ENCODE results near the gene ZNF460. TPM values are rescaled to one million over a fixed set of nuclear protein-coding genes. Genes with fewer than 3 reads are reported as not detected.

Gene ZNF460
- total and polyA plus RNA-seq, 2 of the 4 experiments (the other 2 are of a cell fraction) = 3.6 to 55.2 TPM

DNA sequence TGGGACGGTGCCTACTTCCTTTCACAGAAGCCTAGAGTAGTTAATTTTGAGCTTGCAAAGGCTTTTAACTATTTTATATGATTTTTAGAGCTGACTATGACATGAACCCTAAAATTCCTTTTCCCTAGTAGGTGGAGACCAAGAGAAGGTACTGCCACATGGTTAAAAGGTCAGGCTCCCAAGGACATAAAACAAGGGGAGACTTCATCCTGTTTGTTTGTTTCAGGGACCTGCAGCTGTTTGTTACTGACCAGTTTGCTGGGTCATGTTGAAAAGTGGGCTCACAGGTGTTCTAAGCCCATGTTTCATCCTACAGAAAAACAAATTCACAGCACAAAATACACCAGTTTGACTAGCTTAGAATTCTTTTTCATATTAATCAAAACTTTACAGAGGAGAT is 3.9 kb upstream of the ZNF460 start:
- Histone ChIP-seq H3K4me1 (ENCODE audit: control insufficient read depth, insufficient read depth, low read length) (no peaks in the 10 kb centered on the region; the same call in 1 of the 2 replicates), H2AK9ac (replicated peaks; ENCODE audit: low read depth, low read length, poor library complexity) (no peak overlapping the region), H2BK15ac (ENCODE audit: low read depth, low read length) (no peak overlapping the region), H4K91ac (ENCODE audit: insufficient read depth, low read depth, low read length) (no peak overlapping the region), H3K4ac (ENCODE audit: low read depth, low read length) (no peak overlapping the region), H3K9me1 (ENCODE audit: insufficient read depth, low read length) (no peaks in the 10 kb centered on the region), H2BK5ac (ENCODE audit: low read depth, low read length, poor library complexity, severe bottlenecking) (no peak overlapping the region), H3K14ac (replicated peaks; ENCODE audit: low read depth, low read length) (no peak overlapping the region), H4K8ac (ENCODE audit: low read depth in 2 of 2, low read length in 2 of 2) (no peak overlapping the region), H3K27me3 (ENCODE audit: control insufficient read depth, insufficient read depth, low read length) (no peaks in the 10 kb centered on the region), H3K9me3 (ENCODE audit: control insufficient read depth, insufficient read depth, low read length) (no peaks in the 10 kb centered on the region), H2BK20ac (ENCODE audit: low read depth, low read length) (no peak overlapping the region), H3K9ac (ENCODE audit: low read depth, low read length) (no peak overlapping the region), H3K18ac (ENCODE audit: low read depth, low read length) (no peak overlapping the region), H2BK120ac (ENCODE audit: low read depth, low read length) (no peak overlapping the region), H3K56ac (ENCODE audit: extremely low read depth, insufficient read depth, low read length) (no peak overlapping the region), H2AK5ac (ENCODE audit: low read depth, low read length) (no peak overlapping the region), H4K5ac (ENCODE audit: low read depth, low read length) (no peak overlapping the region), H3K4me3 (ENCODE audit: insufficient read depth, low read depth, low read length) (no peak overlapping the region), H4K20me1 (ENCODE audit: insufficient read depth, low read length) (peaks cover 5% of the 10 kb centered on the region; the same call in 1 of the 2 replicates), H3K23ac (ENCODE audit: low read depth, low read length) (no peak overlapping the region), H3K36me3 (ENCODE audit: control insufficient read depth, insufficient read depth, low read length) (no peaks in the 10 kb centered on the region; the same call in 1 of the 2 replicates), H3K27ac (ENCODE audit: insufficient read depth, low read length) (no peak overlapping the region), H3K4me2 (ENCODE audit: low read depth, low read length) (no peak overlapping the region), H3K79me1 (ENCODE audit: low read depth in 1 of 2, low read length in 2 of 2) (peaks cover 0 to 19% of the 10 kb centered on the region in 2 experiments; a peak in 2 of 4 replicates), H2AFZ (replicated peaks; ENCODE audit: low read length, poor library complexity) (no peak overlapping the region)
- dilution Hi-C loops (cut with HindIII; ENCODE audit: low sequenced_read_pairs, unreplicated experiment) = no loop called here
- no peak for ATAC-seq (ENCODE audit: low read depth)
- ChIA-PET POLR2A (ENCODE audit: unreplicated experiment) (no interaction called here), CTCF (interaction anchor here (0.6 kb wide), 1 partner anchor 51 kb away, joined by 3 read pairs; no protein-coding TSS in a partner anchor)
- in situ Hi-C loops (cut with MboI; ENCODE audit: low sequenced_read_pairs) = no loop called here
- intact Hi-C loops (cut with micrococcal nuclease) = no loop called here
- DNase-seq = no peak
- TF ChIP-seq MXI1 (IDR thresholded peaks at IDR 0.05; ENCODE audit: borderline replicate concordance, low read depth, low read length) = no peak
- no peak for TF ChIP-seq RFX5 (IDR thresholded peaks at IDR 0.05; ENCODE audit: low read depth, low read length)
- no peak for TF ChIP-seq MAZ (IDR thresholded peaks at IDR 0.05; ENCODE audit: borderline replicate concordance, low read depth, low read length)
- TF ChIP-seq RAD21 (IDR thresholded peaks at IDR 0.05; ENCODE audit: low read length) = no peak
- TF ChIP-seq NFE2L2 (IDR thresholded peaks at IDR 0.05; ENCODE audit: low read depth, low read length) = no peak
- no peak for TF ChIP-seq MAFK (IDR thresholded peaks at IDR 0.05; ENCODE audit: low read depth, low read length)
- no TSS peak for BruUV-seq (replicated peaks)
- no CpG with 5 or more reads among the region's 1 CpG for WGBS, 2 experiments (ENCODE audit: extremely low coverage in 2 of 2, insufficient read length in 1 of 2)

Measured in IMR-90 (cell line).